ENCODE results near the gene PRAMEF1. TPM values are rescaled to one million over a fixed set of nuclear protein-coding genes. Genes with fewer than 3 reads are reported as not detected.
"Not testable (repeated sequence)": the region's sequence is repeated elsewhere in the genome, so short reads cannot be mapped to it uniquely, and the experiment has no call there.

PRAMEF1 gene
- polyA plus RNA-seq, 3 donors from 2014 or later: not detected

DNA sequence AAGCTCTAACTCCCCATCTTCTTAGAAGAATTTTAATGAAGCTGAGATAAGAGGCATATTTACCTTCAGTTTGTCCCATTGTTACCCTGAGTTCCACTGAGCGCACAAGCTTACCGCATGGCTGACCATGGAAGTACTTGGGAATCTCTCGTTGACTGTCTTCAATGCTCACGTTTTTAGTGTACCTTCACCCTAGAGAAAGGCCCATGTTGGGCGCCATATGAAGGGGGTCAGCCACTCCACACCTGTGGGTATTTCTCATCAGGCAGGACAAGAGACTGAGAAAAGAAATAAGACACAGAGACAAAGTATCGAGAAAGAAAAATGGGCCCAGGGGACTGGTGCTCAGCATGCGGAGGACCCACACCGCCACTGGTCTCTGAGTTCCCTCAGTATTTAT lies 6.5 kb upstream of the PRAMEF1 start:
- not testable (repeated sequence) for H3K27ac Mint-ChIP-seq; H3K4me3 Mint-ChIP-seq; H3K27me3 Mint-ChIP-seq (ENCODE audit: low read depth in 3 of 3); DNase-seq; H3K4me1 Mint-ChIP-seq
- Mint-ChIP-seq H3K36me3 (peaks cover 0 to 11% (median 0%) of the 10 kb centered on the region in 3 donors), H3K9me3 (peaks cover 10 to 30% (median 24%) of the 10 kb centered on the region in 6 donors)

DNA sequence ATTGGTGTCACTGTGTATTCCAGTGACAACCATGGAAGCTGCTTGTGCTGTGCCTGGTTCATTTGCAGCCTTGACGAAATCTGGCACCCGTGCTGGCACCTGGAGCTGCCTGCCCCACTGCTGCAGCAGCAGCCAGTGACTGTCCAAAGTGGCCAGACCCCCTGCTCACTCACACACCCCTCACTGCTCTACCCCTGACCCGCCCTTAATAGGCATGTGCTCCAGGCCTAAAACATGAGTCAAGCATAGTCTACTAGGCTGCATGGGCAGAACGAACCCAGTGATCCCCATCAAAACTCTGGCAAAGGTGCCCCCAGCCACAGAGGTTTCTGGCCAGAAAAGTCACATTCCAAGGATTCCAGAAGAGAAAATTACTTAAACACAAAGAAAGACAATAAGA lies 7.7 kb downstream of the PRAMEF1 start:
- Mint-ChIP-seq H3K36me3 (no peaks in the 10 kb centered on the region), H3K9me3 (peaks cover 0 to 2% (median 0%) of the 10 kb centered on the region in 6 donors), H3K27me3 (ENCODE audit: low read depth in 3 of 3) (peaks cover 2 to 4% (median 3%) of the 10 kb centered on the region in 3 donors), H3K4me3 (no peak overlapping the region), H3K27ac (no peak overlapping the region), H3K4me1 (no peaks in the 10 kb centered on the region)
- no peak for DNase-seq

DNA sequence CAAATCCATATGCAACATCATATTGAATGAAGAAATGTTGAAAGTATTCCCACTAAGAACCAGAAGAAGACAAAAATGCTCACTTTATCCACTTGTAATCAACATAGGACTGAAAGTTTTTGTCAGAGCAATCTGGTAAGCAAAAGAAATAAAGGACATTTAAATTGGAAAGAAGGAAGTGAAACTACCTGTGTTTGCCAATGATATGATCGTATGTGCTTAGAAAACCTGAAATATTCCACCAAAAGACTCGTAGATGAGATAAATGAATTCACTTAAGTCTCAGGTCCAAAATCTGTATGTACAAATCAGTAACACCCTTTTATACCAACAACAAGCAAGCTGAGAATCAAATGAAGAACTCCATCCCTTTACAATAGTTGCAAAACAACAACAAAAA lies 8.5 kb downstream of the PRAMEF1 start:
- H3K27ac Mint-ChIP-seq: no peak overlapping the region
- H3K4me3 Mint-ChIP-seq: no peak overlapping the region
- H3K36me3 Mint-ChIP-seq: no peaks in the 10 kb centered on the region
- peaks cover 0 to 5% (median 4%) of the 10 kb centered on the region in 3 donors for H3K27me3 Mint-ChIP-seq (ENCODE audit: low read depth in 3 of 3)
- DNase-seq: no peak
- peaks cover 0 to 2% (median 0%) of the 10 kb centered on the region in 6 donors for H3K9me3 Mint-ChIP-seq
- H3K4me1 Mint-ChIP-seq: no peaks in the 10 kb centered on the region

DNA sequence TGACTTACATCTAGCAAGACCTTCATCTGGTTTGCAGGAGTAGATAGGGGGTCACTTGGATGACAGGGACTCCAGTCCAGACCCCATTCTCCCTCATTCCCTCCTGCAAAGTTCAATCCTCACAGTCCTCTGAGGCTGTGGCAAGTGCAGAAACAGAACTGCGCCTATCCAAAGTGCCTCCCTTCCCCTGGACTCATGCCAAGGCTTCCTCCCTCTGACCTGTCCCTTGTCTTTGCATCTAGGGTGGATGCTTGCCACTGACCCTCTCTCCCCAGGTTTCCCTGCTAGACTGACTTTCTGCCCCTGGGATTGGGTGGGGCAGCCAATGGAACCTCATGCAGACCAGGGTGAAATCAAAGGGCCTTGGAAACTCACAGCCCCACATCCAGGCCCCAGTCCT lies 18.7 kb downstream of the PRAMEF1 start:
- peaks cover 0 to 9% (median 4%) of the 10 kb centered on the region in 6 donors for H3K9me3 Mint-ChIP-seq
- no peak for DNase-seq
- no peaks in the 10 kb centered on the region for H3K4me1 Mint-ChIP-seq
- peaks cover 0 to 13% (median 10%) of the 10 kb centered on the region in 3 donors for H3K27me3 Mint-ChIP-seq (ENCODE audit: low read depth in 3 of 3)
- H3K4me3 Mint-ChIP-seq: no peak overlapping the region
- H3K27ac Mint-ChIP-seq: no peak overlapping the region
- H3K36me3 Mint-ChIP-seq: no peaks in the 10 kb centered on the region

DNA sequence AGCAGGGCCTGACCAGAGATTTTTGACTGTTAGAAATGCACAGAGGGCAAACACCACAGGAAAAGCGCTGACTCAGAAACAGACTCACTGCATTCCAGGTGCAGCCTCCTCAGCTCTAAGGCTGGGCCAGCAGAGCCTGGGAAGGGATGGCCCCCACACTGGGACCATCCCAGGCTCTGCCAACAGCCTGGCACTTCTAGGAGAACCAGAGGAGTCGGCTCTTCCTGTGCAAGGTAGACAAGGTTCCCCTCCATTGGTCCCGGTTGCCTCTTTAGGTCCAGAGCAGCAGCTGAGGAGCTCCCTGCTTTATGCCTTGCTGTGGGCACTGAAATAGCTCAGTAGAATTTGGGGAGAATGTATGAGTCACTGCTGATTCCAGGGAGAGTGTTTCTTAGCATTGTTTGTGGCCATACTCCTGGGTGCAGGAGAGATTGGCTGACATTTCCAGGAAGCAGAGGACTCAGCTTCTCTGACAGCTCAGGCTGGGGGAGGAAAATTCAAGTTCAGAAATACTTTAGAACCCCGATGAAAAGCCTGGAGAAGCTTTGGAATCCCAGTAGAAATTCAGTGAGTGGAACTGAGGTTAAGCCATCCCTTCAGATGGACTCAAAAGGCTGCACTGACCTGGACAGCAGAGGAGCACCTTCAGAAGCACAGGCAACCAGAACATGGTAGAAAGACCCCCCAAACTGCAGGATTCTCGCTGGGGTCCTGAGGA lies 19.7 kb downstream of the PRAMEF1 start:
- no peaks in the 10 kb centered on the region for H3K36me3 Mint-ChIP-seq
- H3K27me3 Mint-ChIP-seq (ENCODE audit: low read depth in 3 of 3): peaks cover 1 to 16% (median 12%) of the 10 kb centered on the region in 3 donors
- peaks cover 0 to 3% (median under 1%) of the 10 kb centered on the region in 6 donors for H3K9me3 Mint-ChIP-seq
- DNase-seq: no peak
- no peak overlapping the region for H3K27ac Mint-ChIP-seq
- no peak overlapping the region for H3K4me3 Mint-ChIP-seq
- H3K4me1 Mint-ChIP-seq: no peaks in the 10 kb centered on the region

DNA sequence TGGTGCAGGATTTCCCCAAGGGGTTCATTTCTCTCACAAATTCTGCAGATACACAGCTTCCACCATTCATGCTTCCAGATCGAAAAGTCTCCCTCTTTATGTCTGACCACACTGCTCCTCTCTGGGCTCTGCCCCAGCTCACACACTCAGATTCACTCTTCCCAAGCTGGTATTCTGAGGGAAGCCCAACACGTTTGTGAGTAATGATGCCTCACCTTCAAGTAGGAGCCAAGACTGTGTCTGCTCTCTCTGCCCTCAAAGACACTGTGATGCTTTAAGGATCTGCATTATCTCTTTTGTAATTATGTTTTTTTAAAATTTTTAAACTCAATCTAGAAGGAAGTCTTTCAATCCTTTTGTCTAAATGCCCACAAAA lies 20.2 kb downstream of the PRAMEF1 start:
- Mint-ChIP-seq H3K27ac (no peak overlapping the region), H3K9me3 (peaks cover 0 to 3% (median 0%) of the 10 kb centered on the region in 6 donors), H3K4me3 (no peak overlapping the region), H3K27me3 (ENCODE audit: low read depth in 3 of 3) (peaks cover 1 to 18% (median 12%) of the 10 kb centered on the region in 3 donors), H3K4me1 (no peaks in the 10 kb centered on the region), H3K36me3 (no peaks in the 10 kb centered on the region)
- no peak for DNase-seq

DNA sequence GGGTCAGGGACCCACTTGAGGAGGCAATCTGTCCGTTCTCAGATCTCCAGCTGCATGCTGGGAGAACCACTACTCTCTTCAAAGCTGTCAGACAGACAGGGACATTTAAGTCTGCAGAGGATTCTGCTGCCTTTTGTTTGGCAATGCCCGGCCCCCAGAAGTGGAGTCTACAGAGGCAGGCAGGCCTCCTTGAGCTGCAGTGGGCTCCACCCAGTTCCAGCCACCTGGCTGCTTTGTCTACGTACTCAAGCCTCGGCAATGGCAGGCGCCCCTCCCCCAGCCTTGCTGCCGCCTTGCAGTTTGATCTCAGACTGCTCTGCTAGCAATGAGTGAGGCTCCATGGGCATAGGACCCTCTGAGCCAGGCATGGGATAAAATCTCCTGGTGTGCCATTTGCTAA lies 27.9 kb downstream of the PRAMEF1 start:
- H3K27ac Mint-ChIP-seq; H3K36me3 Mint-ChIP-seq; H3K9me3 Mint-ChIP-seq; H3K27me3 Mint-ChIP-seq (ENCODE audit: low read depth in 3 of 3); H3K4me3 Mint-ChIP-seq; H3K4me1 Mint-ChIP-seq; DNase-seq: not testable (repeated sequence)

DNA sequence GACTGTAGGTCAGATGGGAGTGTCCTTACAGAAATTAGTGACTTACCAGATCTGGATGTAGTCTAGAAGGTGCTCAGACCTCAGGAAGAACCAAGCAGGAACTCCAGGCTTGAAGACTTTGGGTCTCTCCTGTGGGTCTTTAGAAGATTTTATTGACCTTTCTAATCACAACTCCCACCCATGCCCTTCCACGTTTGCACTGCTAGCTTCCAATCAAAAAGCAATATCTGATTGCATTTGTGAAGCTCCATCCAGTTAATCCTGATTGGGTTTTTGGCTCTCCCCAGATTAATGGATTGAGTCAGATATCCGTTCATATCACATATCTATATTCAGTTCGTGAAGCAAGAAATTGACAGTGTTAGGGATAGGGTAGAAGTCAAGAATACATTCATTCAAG lies 40.1 kb downstream of the PRAMEF1 start, which contains the start of gene PRAMEF11:
Gene PRAMEF11 (minus strand): TSS at position 101 of the 400 bp plus-strand sequence. CDS start 2,621 bp downstream, outside the sequence.
- H3K27ac Mint-ChIP-seq; H3K4me3 Mint-ChIP-seq; H3K9me3 Mint-ChIP-seq; H3K4me1 Mint-ChIP-seq; H3K27me3 Mint-ChIP-seq (ENCODE audit: low read depth in 3 of 3); H3K36me3 Mint-ChIP-seq; DNase-seq: not testable (repeated sequence)

DNA sequence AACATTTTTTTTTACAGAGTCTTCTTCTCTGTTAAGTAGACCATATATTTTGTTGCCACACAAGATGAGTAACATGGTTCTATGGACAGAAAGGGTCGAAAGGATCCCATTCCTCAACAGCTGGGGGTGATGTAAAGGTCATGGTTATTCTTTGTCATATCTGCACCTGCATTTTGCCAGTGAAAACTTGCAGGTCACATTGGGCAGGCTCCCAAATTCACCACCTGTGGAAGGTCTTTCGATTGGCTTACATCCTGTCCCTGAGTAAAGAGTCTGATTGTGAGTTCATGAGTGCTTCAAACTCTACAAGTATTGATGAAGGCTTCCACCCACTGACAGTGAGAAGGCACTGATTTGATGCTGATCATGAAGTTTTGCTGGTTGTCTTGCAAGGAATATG lies 42.1 kb downstream of the PRAMEF1 start:
- not testable (repeated sequence) for H3K4me1 Mint-ChIP-seq

More for the DNA sequence above, 42.1 kb downstream of the PRAMEF1 start:
- not testable (repeated sequence) for H3K9me3 Mint-ChIP-seq; H3K4me3 Mint-ChIP-seq; H3K36me3 Mint-ChIP-seq; H3K27me3 Mint-ChIP-seq (ENCODE audit: low read depth in 3 of 3); H3K27ac Mint-ChIP-seq; DNase-seq

Other genes starting within 250 kb of the PRAMEF1 start
- gene DHRS3, start 173.2 kb upstream of the PRAMEF1 start, polyA plus RNA-seq: 100 to 1,000 TPM in 1 of 3 donors, 10 to 100 TPM in 2; 70.3 to 116 (median 74.3) TPM
- gene AADACL4, start 147.3 kb upstream of the PRAMEF1 start, polyA plus RNA-seq: not detected
- gene AADACL3, start 75.3 kb upstream of the PRAMEF1 start, polyA plus RNA-seq: not detected
- gene CFAP107, start 45.2 kb upstream of the PRAMEF1 start, polyA plus RNA-seq: not detected
- gene PRAMEF12, start 17.7 kb upstream of the PRAMEF1 start, polyA plus RNA-seq: not detected
- not detected for gene PRAMEF11, start 40.0 kb downstream of the PRAMEF1 start, polyA plus RNA-seq
- not detected for gene HNRNPCL1, start 57.3 kb downstream of the PRAMEF1 start, polyA plus RNA-seq
- not detected for gene PRAMEF2, start 65.7 kb downstream of the PRAMEF1 start, polyA plus RNA-seq
- not detected for gene PRAMEF4, start 94.8 kb downstream of the PRAMEF1 start, polyA plus RNA-seq
- gene PRAMEF10, start 106.9 kb downstream of the PRAMEF1 start, polyA plus RNA-seq: not detected
- gene PRAMEF7, start 125.2 kb downstream of the PRAMEF1 start, polyA plus RNA-seq: not detected
- not detected for gene PRAMEF6, start 156.2 kb downstream of the PRAMEF1 start, polyA plus RNA-seq